K562 (cell line): ENCODE measurements around the gene HSF2. TPM values are rescaled to one million over a fixed set of nuclear protein-coding genes. Genes with fewer than 3 reads are reported as not detected.

Experiments used
- ATAC-seq: fragments of 200-7000 bp; cut with Tn5 transposase; 3 replicates; pipeline ENCODE4 v1.9.1; 2020; ENCODE audit warnings: moderate library complexity
- BruUV-seq: library from RNA; stranded (reverse); fragments of 400-500 nt; replicated peaks from 2 replicates; lab custom pipeline; 2021; lab: Mats Ljungman, UMichigan
- CTCF ChIA-PET: fragments of 300-600 bp; formaldehyde crosslinking; extraction: SDS; loops from one replicate; lab custom pipeline; 2021; ENCODE audit warnings: low intra/inter-chr PET ratio; lab: Yijun Ruan, JAX
- POLR2A ChIA-PET: fragments of 300-600, 350-650 bp; sonication (Branson Sonifier 250); formaldehyde crosslinking; extraction: SDS; loops from one replicate; lab custom pipeline; 2021; ENCODE audit warnings: antibody characterized with exemption, inconsistent platforms; lab: Yijun Ruan, JAX
- DNase-seq, 4 experiments: peaks; one replicate each; pipeline versions ENCODE4 v3.0.0 to v3.0.0-alpha.2; 2011 to 2018; ENCODE audit warnings: low spot score in 3 of 4, mixed read lengths in 3 of 4; ENCODE audit errors: extremely low read depth in 1 of 4
- FAIRE-seq: peaks from 2 replicates; lab custom pipeline; 2011; peaks lifted over from hg19 to GRCh38; lab: Jason Lieb, UNC
- H2AFZ ChIP-seq: 2 replicates; pipeline ENCODE4 v1.6.0; 2011; ENCODE audit warnings: low read depth, low read length, control low read depth, inconsistent platforms
- H3K27ac ChIP-seq: fragments of 200-600 bp; 3 replicates; pipeline ENCODE4 v1.8.0; 2011; ENCODE audit warnings: low read depth, mild to moderate bottlenecking, control low read depth, inconsistent platforms, low read length, moderate library complexity, mixed read lengths; ENCODE audit errors: extremely low read depth
- H3K27me3 ChIP-seq, 2 experiments: fragments of 300-600 bp in 1 of 2; 2 replicates in 1 of 2; 3 replicates in 1 of 2; pipeline versions ENCODE4 v1.6.0 to v1.8.0; 2011; ENCODE audit warnings: inconsistent platforms in 2 of 2, low read length in 2 of 2, mild to moderate bottlenecking in 1 of 2, mixed read lengths in 1 of 2, moderate library complexity in 1 of 2; ENCODE audit not compliant: control insufficient read depth in 2 of 2, insufficient read depth in 2 of 2
- H3K36me3 ChIP-seq: fragments of 300-600 bp; 3 replicates; pipeline ENCODE4 v1.8.0; 2011; ENCODE audit warnings: mild to moderate bottlenecking, low read length, inconsistent platforms; ENCODE audit not compliant: control insufficient read depth, insufficient read depth
- H3K4me1 ChIP-seq, 2 experiments: fragments of 200-600 bp in 1 of 2; replicated peaks in 1 of 2; 2 replicates in 1 of 2; 3 replicates in 1 of 2; pipeline versions ENCODE4 v1.5.1 to v1.8.0; 2011; ENCODE audit warnings: inconsistent platforms in 2 of 2, low read length in 2 of 2, mild to moderate bottlenecking in 1 of 2, mixed read lengths in 1 of 2, moderate library complexity in 1 of 2; ENCODE audit not compliant: control insufficient read depth in 2 of 2, insufficient read depth in 2 of 2
- H3K4me2 ChIP-seq: 2 replicates; pipeline ENCODE4 v1.6.1; 2011; ENCODE audit warnings: low read length, control low read depth, inconsistent platforms, mixed read lengths; ENCODE audit not compliant: insufficient read depth
- H3K4me3 ChIP-seq: fragments of 200-600 bp; sonication (generic), shearing (Covaris generic); 2 replicates; pipeline ENCODE4 v1.5.1; 2016; ENCODE audit warnings: control low read depth, inconsistent platforms
- H3K79me2 ChIP-seq: fragments of 200-600 bp; 3 replicates; pipeline ENCODE4 v1.8.0; 2011; ENCODE audit warnings: low read length, inconsistent platforms; ENCODE audit not compliant: control insufficient read depth, insufficient read depth
- H3K9ac ChIP-seq, 2 experiments: 2 replicates each; pipeline versions ENCODE4 v1.6.0 to v1.6.1; 2011; ENCODE audit warnings: low read depth in 2 of 2, low read length in 2 of 2, control low read depth in 1 of 2, inconsistent platforms in 1 of 2, mild to moderate bottlenecking in 1 of 2, mixed read lengths in 1 of 2; ENCODE audit not compliant: insufficient read depth in 1 of 2
- H3K9me1 ChIP-seq: one replicate; pipeline ENCODE4 v1.6.0; 2011; ENCODE audit warnings: inconsistent platforms, mild to moderate bottlenecking, low read length, moderate library complexity; ENCODE audit not compliant: control insufficient read depth, insufficient read depth
- H3K9me3 ChIP-seq: replicated peaks from 2 replicates; pipeline ENCODE4 v1.5.1; 2011; ENCODE audit warnings: low read depth, low read length, inconsistent platforms; ENCODE audit not compliant: control insufficient read depth, insufficient read depth
- H4K20me1 ChIP-seq: replicated peaks from 2 replicates; pipeline ENCODE4 v1.6.1; 2011; ENCODE audit warnings: low read length, inconsistent platforms, mixed read lengths; ENCODE audit not compliant: control insufficient read depth, insufficient read depth
- BRD4 ChIP-seq: fragments of 200-600 bp; sonication (generic); IDR thresholded peaks from 2 replicates; pipeline ENCODE4 v1.6.1; 2017; ENCODE audit warnings: inconsistent platforms
- BRD9 ChIP-seq: fragments of 450-650 bp; IDR thresholded peaks from 2 replicates; pipeline ENCODE4 v1.6.1; 2018; ENCODE audit warnings: low read depth; ENCODE audit not compliant: partially characterized antibody
- CEBPG ChIP-seq, 3 experiments: fragments of 200-800 bp in 1 of 3; sonication (Bioruptor generic) in 1 of 3; sonication (generic) in 1 of 3; formaldehyde crosslinking in 1 of 3; IDR thresholded peaks in 2 of 3; conservative IDR thresholded peaks in 1 of 3; 2 replicates each; pipeline versions ENCODE4 v1.6.1 to v1.8.0; 2016 to 2022; ENCODE audit warnings: missing compliant biosample characterization in 2 of 3, missing genetic modification characterization in 2 of 3, mild to moderate bottlenecking in 1 of 3, missing genetic modification reagents in 1 of 3
- HNRNPUL1 ChIP-seq: fragments of 200-400 bp; formaldehyde crosslinking; IDR thresholded peaks from 2 replicates; pipeline ENCODE4 v1.6.1; 2017; ENCODE audit warnings: low read length
- KLF1 ChIP-seq: fragments of 450-650 bp; IDR thresholded peaks from 2 replicates; pipeline ENCODE4 v1.6.1; 2016; ENCODE audit warnings: missing genetic modification characterization, missing compliant biosample characterization
- NR3C1 ChIP-seq: sonication (generic); formaldehyde crosslinking; IDR thresholded peaks from 2 replicates; pipeline ENCODE4 v1.8.1; 2022; ENCODE audit warnings: missing genetic modification reagents
- PRMT5 ChIP-seq: sonication (generic); formaldehyde crosslinking; IDR thresholded peaks from 2 replicates; pipeline ENCODE4 v1.5.0; 2020; ENCODE audit warnings: missing genetic modification reagents
- RAD21 ChIP-seq, 2 experiments: fragments of 250-450 bp in 1 of 2; fragments of 450-650 bp in 1 of 2; sonication (Bioruptor Pico) in 1 of 2; formaldehyde crosslinking in 1 of 2; IDR thresholded peaks in 1 of 2; conservative IDR thresholded peaks in 1 of 2; 2 replicates each; pipeline versions ENCODE4 v1.4.0 to v1.8.0; 2020 to 2022; ENCODE audit warnings: mild to moderate bottlenecking in 2 of 2, moderate library complexity in 1 of 2
- ZFP91 ChIP-seq: sonication (generic); formaldehyde crosslinking; IDR thresholded peaks from 2 replicates; pipeline ENCODE4 v1.8.0; 2022; ENCODE audit warnings: mild to moderate bottlenecking, missing genetic modification reagents
- WGBS: fragments of 100-300 bp; shearing (Covaris generic); methylation state at CpG from one replicate; pipeline ENCODE4 v1.1.6; 2016; ENCODE audit warnings: low coverage, mixed read lengths; ENCODE audit not compliant: insufficient coverage; ENCODE audit errors: missing lambda C conversion rate; 5-methylcytosine and 5-hydroxymethylcytosine counted together
- in situ Hi-C: fragments of 300-500 bp; cut with MboI; formaldehyde crosslinking; loops from 4 replicates; pipeline ENCODE4 v1.15.0; 2018; ENCODE audit warnings: inconsistent platforms, mixed read lengths
- intact Hi-C: fragments of 100-400 bp; cut with micrococcal nuclease; formaldehyde crosslinking; loops from 2 replicates; pipeline ENCODE4 v1.14.2; 2022
- polyA plus RNA-seq, 8 experiments: library from polyadenylated mRNA; depleted of rRNA in 4 of 8; stranded (reverse) in 5 of 8; unstranded in 3 of 8; fragments of >200 nt; fragmentation: Nextera tagmentation in 2 of 8; fragmentation: Illumina TruSeq in 1 of 8; extraction: Ambion mirVana in 2 of 8; extraction: Trizol in 1 of 8; gene quantifications; 2 replicates each; pipeline versions ENCODE4 v1.2.1 to v1.2.3, GENCODE V29; 2011 to 2014; ENCODE audit warnings: inconsistent platforms in 1 of 8, missing spikeins in 1 of 8
- total RNA-seq, 7 experiments: library from RNA; depleted of rRNA in 6 of 7; stranded (reverse); fragments of >200 nt in 6 of 7; fragmentation: Illumina TruSeq in 2 of 7; extraction: Trizol in 2 of 7; gene quantifications; 2 replicates each; pipeline versions ENCODE4 v1.2.1 to v1.2.3, GENCODE V29; 2011 to 2021; ENCODE audit warnings: low replicate concordance in 1 of 7
- TF ChIP-seq, protein P1 (sequence below), 3 experiments: IDR thresholded peaks in 2 of 3; conservative IDR thresholded peaks in 1 of 3; 2 replicates each; pipeline ENCODE4 v1.5.1; 2011 to 2012; ENCODE audit warnings: low read length in 3 of 3, mild to moderate bottlenecking in 3 of 3, control low read depth in 2 of 3, improper control_type of control experiment in 1 of 3, inconsistent platforms in 1 of 3, low read depth in 1 of 3, mixed read lengths in 1 of 3, moderate library complexity in 1 of 3; ENCODE audit not compliant: insufficient read depth in 2 of 3

HSF2 gene
- total and polyA plus RNA-seq, 9 of the 15 experiments (the other 6 are each of a cell fraction or from before 2014, with no cell fraction given), result 19.1 to 73.1 (median 29.2) TPM

DNA sequence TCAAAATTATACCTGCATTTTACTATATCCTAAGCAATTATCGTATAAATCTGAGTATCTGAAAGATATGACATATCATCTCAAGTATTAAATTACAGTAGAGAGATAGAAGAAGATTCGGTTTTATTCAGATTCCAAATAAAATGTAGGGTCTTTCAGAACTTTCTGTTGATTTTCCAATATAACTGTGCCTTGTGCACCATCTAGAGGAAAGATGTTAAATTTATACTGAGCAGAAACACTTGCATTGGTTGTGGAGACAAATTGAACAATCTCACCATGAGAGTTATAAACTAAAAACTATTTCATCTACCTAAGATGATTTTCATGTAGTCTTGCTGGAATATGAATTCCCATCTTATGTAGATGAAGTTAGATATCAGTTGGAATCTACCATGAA, 26.8 kb upstream of the HSF2 start:
- ChIA-PET CTCF (no interaction called here), POLR2A (no interaction called here)
- H2AFZ ChIP-seq, result no peak overlapping the region
- in situ Hi-C loops (no loop called here), intact Hi-C loops (loop anchor here (5.0 to 10.0 kb wide), 2 partner anchors 940 to 1048 kb away; no protein-coding TSS in a partner anchor)
- no peak overlapping the region for H3K9ac ChIP-seq
- H3K36me3 ChIP-seq, result no peaks in the 10 kb centered on the region
- H3K27me3 ChIP-seq, result no peaks in the 10 kb centered on the region
- no peaks in the 10 kb centered on the region for H4K20me1 ChIP-seq
- 0% methylated on average over 2 of the region's 2 CpGs for WGBS
- H3K27ac ChIP-seq, result no peak overlapping the region
- no peak for FAIRE-seq
- H3K79me2 ChIP-seq, result no peaks in the 10 kb centered on the region
- H3K4me2 ChIP-seq, result no peak overlapping the region
- no peaks in the 10 kb centered on the region for H3K9me3 ChIP-seq
- no peak for DNase-seq
- H3K9me1 ChIP-seq, result no peaks in the 10 kb centered on the region
- no peaks in the 10 kb centered on the region for H3K4me1 ChIP-seq
- no TSS peak for BruUV-seq
- no peak for ATAC-seq
- H3K4me3 ChIP-seq, result no peak overlapping the region
- peak in 1 of 2 experiments; percentile 38; a peak in 1 of 4 replicates for TF ChIP-seq RAD21 (CRISPR knock-in tag; conservative IDR thresholded peaks at IDR 0.05 in 1 of 2, IDR thresholded peaks at IDR 0.05 in 1 of 2)
- TF ChIP-seq CEBPG (CRISPR knock-in tag; IDR thresholded peaks at IDR 0.05), result no peak
- TF ChIP-seq CEBPG (tag; conservative IDR thresholded peaks at IDR 0.05 in 1 of 2, IDR thresholded peaks at IDR 0.05 in 1 of 2), result no peak
- TF ChIP-seq BRD4, result no peak
- no peak for TF ChIP-seq PRMT5
- TF ChIP-seq, protein P1, sequence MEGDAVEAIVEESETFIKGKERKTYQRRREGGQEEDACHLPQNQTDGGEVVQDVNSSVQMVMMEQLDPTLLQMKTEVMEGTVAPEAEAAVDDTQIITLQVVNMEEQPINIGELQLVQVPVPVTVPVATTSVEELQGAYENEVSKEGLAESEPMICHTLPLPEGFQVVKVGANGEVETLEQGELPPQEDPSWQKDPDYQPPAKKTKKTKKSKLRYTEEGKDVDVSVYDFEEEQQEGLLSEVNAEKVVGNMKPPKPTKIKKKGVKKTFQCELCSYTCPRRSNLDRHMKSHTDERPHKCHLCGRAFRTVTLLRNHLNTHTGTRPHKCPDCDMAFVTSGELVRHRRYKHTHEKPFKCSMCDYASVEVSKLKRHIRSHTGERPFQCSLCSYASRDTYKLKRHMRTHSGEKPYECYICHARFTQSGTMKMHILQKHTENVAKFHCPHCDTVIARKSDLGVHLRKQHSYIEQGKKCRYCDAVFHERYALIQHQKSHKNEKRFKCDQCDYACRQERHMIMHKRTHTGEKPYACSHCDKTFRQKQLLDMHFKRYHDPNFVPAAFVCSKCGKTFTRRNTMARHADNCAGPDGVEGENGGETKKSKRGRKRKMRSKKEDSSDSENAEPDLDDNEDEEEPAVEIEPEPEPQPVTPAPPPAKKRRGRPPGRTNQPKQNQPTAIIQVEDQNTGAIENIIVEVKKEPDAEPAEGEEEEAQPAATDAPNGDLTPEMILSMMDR (IDR thresholded peaks at IDR 0.05 in 2 of 3, conservative IDR thresholded peaks at IDR 0.05 in 1 of 3; ENCODE audit: insufficient read depth in 2 of 3, low read depth in 1 of 3, low read length in 3 of 3), result peak in 1 of 3 experiments; percentile 33; a peak in 2 of 6 replicates
- TF ChIP-seq KLF1 (tag), result no peak
- TF ChIP-seq NR3C1, result no peak
- no peak for TF ChIP-seq BRD9
- no peak for TF ChIP-seq HNRNPUL1
- TF ChIP-seq ZFP91, result no peak
